Spinal cord (tissue), 10 donors: ENCODE measurements around the gene RB1. TPM values are rescaled to one million over a fixed set of nuclear protein-coding genes. Genes with fewer than 3 reads are reported as not detected.

Source experiments
- DNase-seq, 6 donors: peaks; one replicate each; pipeline versions ENCODE4 v3.0.0 to v3.0.0-alpha.2; 2013 to 2015; ENCODE audit warnings: low spot score in 6 of 6, low read depth in 4 of 6
- H3K27ac ChIP-seq: one replicate; pipeline ENCODE4 v1.5.1; 2013; ENCODE audit warnings: low read depth, low read length, control low read depth
- H3K27me3 ChIP-seq: one replicate; pipeline ENCODE4 v1.6.1; 2013; ENCODE audit warnings: low read length; ENCODE audit not compliant: control insufficient read depth, insufficient read depth
- H3K36me3 ChIP-seq: one replicate; pipeline ENCODE4 v1.6.1; 2013; ENCODE audit warnings: low read length; ENCODE audit not compliant: control insufficient read depth, insufficient read depth
- H3K4me1 ChIP-seq: one replicate; pipeline ENCODE4 v1.6.1; 2013; ENCODE audit warnings: low read length; ENCODE audit not compliant: control insufficient read depth, insufficient read depth
- H3K4me3 ChIP-seq: one replicate; pipeline ENCODE4 v1.5.1; 2013; ENCODE audit warnings: low read depth, low read length, control low read depth
- H3K9me3 ChIP-seq: one replicate; pipeline ENCODE4 v1.6.1; 2013; ENCODE audit warnings: low read length; ENCODE audit not compliant: control insufficient read depth, insufficient read depth
- WGBS: methylation state at CpG from one replicate; pipeline ENCODE4 v1.1.5; 2013; ENCODE audit warnings: missing lambda C conversion rate; ENCODE audit not compliant: insufficient coverage; 5-methylcytosine and 5-hydroxymethylcytosine counted together
- polyA plus RNA-seq, 2 donors: library from polyadenylated mRNA; unstranded; fragments of 120-200 nt; gene quantifications; one replicate each; pipeline ENCODE4 v1.2.1, GENCODE V29; 2013; ENCODE audit not compliant: insufficient read length in 2 of 2
- total RNA-seq, 2 donors: library from RNA; depleted of rRNA in 1 of 2; stranded (reverse); fragments of 120-200 nt in 1 of 2; fragments of >200 nt in 1 of 2; gene quantifications; one replicate each; pipeline versions ENCODE4 v1.2.3 to v1.2.4, GENCODE V29; 2013 to 2014
- donor health status: healthy.

Gene RB1
- total and polyA plus RNA-seq, 4 donors, result 38.0 to 99.8 (median 48.9) TPM

- Histone ChIP-seq H3K4me1 (no peaks in the 10 kb centered on the region), H3K27ac (no peak overlapping the region), H3K27me3 (no peaks in the 10 kb centered on the region), H3K36me3 (no peaks in the 10 kb centered on the region), H3K4me3 (no peak overlapping the region), H3K9me3 (peaks cover 3% of the 10 kb centered on the region)
- WGBS, result no CpG with 5 or more reads among the region's 2 CpGs
- no peak for DNase-seq
Observed at GRCh38 chr13:48400090-48400694, 96.6 kb downstream of the RB1 start.

- Histone ChIP-seq H3K27me3 (no peaks in the 10 kb centered on the region), H3K4me1 (no peaks in the 10 kb centered on the region), H3K36me3 (no peaks in the 10 kb centered on the region), H3K4me3 (no peak overlapping the region), H3K9me3 (peaks cover 2% of the 10 kb centered on the region), H3K27ac (peak overlapping the region; percentile 19)
- no CpG with 5 or more reads among the region's 1 CpG for WGBS
- peak in 1 of 6 donors; percentile 12 for DNase-seq
Observed at GRCh38 chr13:48400850-48401291, 97.3 kb downstream of the RB1 start.

- no peaks in the 10 kb centered on the region for H3K27me3 ChIP-seq
- no peaks in the 10 kb centered on the region for H3K36me3 ChIP-seq
- no peak overlapping the region for H3K4me3 ChIP-seq
- WGBS, result no CpG with 5 or more reads among the region's 2 CpGs
- H3K4me1 ChIP-seq, result no peaks in the 10 kb centered on the region
- no peak for DNase-seq
- peak overlapping the region; percentile 19 for H3K27ac ChIP-seq
- no peaks in the 10 kb centered on the region for H3K9me3 ChIP-seq
Observed at GRCh38 chr13:48401480-48401879, 97.9 kb downstream of the RB1 start.

GRCh38 chr13:48402325-48402932 is 98.9 kb downstream of the RB1 start:
- no peaks in the 10 kb centered on the region for H3K9me3 ChIP-seq
- H3K36me3 ChIP-seq, result no peaks in the 10 kb centered on the region
- H3K27me3 ChIP-seq, result no peaks in the 10 kb centered on the region
- WGBS, result 83% methylated on average over 1 of the region's 2 CpGs
- no peaks in the 10 kb centered on the region for H3K4me1 ChIP-seq
- no peak overlapping the region for H3K27ac ChIP-seq
- DNase-seq, result no peak
- no peak overlapping the region for H3K4me3 ChIP-seq

GRCh38 chr13:48403151-48403631 is 99.6 kb downstream of the RB1 start:
- H3K27me3 ChIP-seq, result no peaks in the 10 kb centered on the region
- no peaks in the 10 kb centered on the region for H3K4me1 ChIP-seq
- no CpG with 5 or more reads among the region's 2 CpGs for WGBS
- H3K4me3 ChIP-seq, result no peak overlapping the region
- no peak overlapping the region for H3K27ac ChIP-seq
- no peak for DNase-seq
- no peaks in the 10 kb centered on the region for H3K9me3 ChIP-seq
- no peaks in the 10 kb centered on the region for H3K36me3 ChIP-seq

- Histone ChIP-seq H3K27ac (peak overlapping the region; percentile 25), H3K36me3 (no peaks in the 10 kb centered on the region), H3K4me1 (no peaks in the 10 kb centered on the region), H3K9me3 (no peaks in the 10 kb centered on the region), H3K4me3 (no peak overlapping the region), H3K27me3 (no peaks in the 10 kb centered on the region)
- no peak for DNase-seq
- 82% methylated on average over 4 of the region's 8 CpGs for WGBS
Observed at GRCh38 chr13:48403913-48404312, 100.4 kb downstream of the RB1 start.

- no peak overlapping the region for H3K4me3 ChIP-seq
- no CpG with 5 or more reads among the region's 1 CpG for WGBS
- no peaks in the 10 kb centered on the region for H3K36me3 ChIP-seq
- no peak overlapping the region for H3K27ac ChIP-seq
- no peaks in the 10 kb centered on the region for H3K27me3 ChIP-seq
- no peaks in the 10 kb centered on the region for H3K4me1 ChIP-seq
- H3K9me3 ChIP-seq, result no peaks in the 10 kb centered on the region
- DNase-seq, result no peak
Observed at GRCh38 chr13:48404952-48405351, 101.4 kb downstream of the RB1 start.

- no peak overlapping the region for H3K27ac ChIP-seq
- no peak for DNase-seq
- no peak overlapping the region for H3K4me3 ChIP-seq
- H3K4me1 ChIP-seq, result no peaks in the 10 kb centered on the region
- no peaks in the 10 kb centered on the region for H3K9me3 ChIP-seq
- no peaks in the 10 kb centered on the region for H3K27me3 ChIP-seq
- H3K36me3 ChIP-seq, result no peaks in the 10 kb centered on the region
Observed at GRCh38 chr13:48405875-48406274, 102.3 kb downstream of the RB1 start.

GRCh38 chr13:48410199-48410598 is 106.6 kb downstream of the RB1 start:
- Histone ChIP-seq H3K9me3 (no peaks in the 10 kb centered on the region), H3K4me1 (no peaks in the 10 kb centered on the region), H3K36me3 (no peaks in the 10 kb centered on the region), H3K27me3 (no peaks in the 10 kb centered on the region), H3K27ac (no peak overlapping the region), H3K4me3 (peak overlapping the region; percentile 37)
- WGBS, result no CpG with 5 or more reads among the region's 5 CpGs
- no peak for DNase-seq

GRCh38 chr13:48411147-48411794 is 107.7 kb downstream of the RB1 start:
- peak overlapping the region; percentile 37 for H3K4me3 ChIP-seq

More at GRCh38 chr13:48411147-48411794, 107.7 kb downstream of the RB1 start:
- Histone ChIP-seq H3K9me3 (no peaks in the 10 kb centered on the region), H3K27me3 (no peaks in the 10 kb centered on the region), H3K4me1 (no peaks in the 10 kb centered on the region), H3K27ac (peak overlapping the region; percentile 83), H3K36me3 (peaks cover 3% of the 10 kb centered on the region)
- peak in 1 of 6 donors; percentile 15 for DNase-seq
- no CpG with 5 or more reads among the region's 1 CpG for WGBS
